H1 (cell line): Measurements from ENCODE around the gene PLCL1. TPM values are rescaled to one million over a fixed set of nuclear protein-coding genes. Genes with fewer than 3 reads are reported as not detected.

Experiments
- CTCF ChIA-PET: fragments of 300-600 bp; sonication (Branson Sonifier 250); formaldehyde crosslinking; loops from one replicate; lab custom pipeline; 2021; ENCODE audit not compliant: partially characterized antibody; lab: Charles Lee
- POLR2A ChIA-PET: fragments of 300-600 bp; sonication (Branson Sonifier 250); formaldehyde crosslinking; loops from one replicate; lab custom pipeline; 2021; ENCODE audit warnings: inconsistent platforms; ENCODE audit not compliant: partially characterized antibody; lab: Charles Lee
- DNase-seq, 2 experiments: peaks; one replicate each; pipeline versions ENCODE4 v3.0.0 to v3.0.0-alpha.2; 2010 to 2022; ENCODE audit warnings: low spot score in 2 of 2, low read depth in 1 of 2, mixed read lengths in 1 of 2
- FAIRE-seq: peaks from 2 replicates; lab custom pipeline; 2011; peaks lifted over from hg19 to GRCh38; lab: Jason Lieb, UNC
- H2AFZ ChIP-seq: 2 replicates; pipeline ENCODE4 v1.8.1; 2012; ENCODE audit warnings: low read length, inconsistent platforms
- H2AK5ac ChIP-seq: 2 replicates; pipeline ENCODE4 v1.6.1; 2013; ENCODE audit warnings: low read depth, low read length
- H2BK120ac ChIP-seq: replicated peaks from 2 replicates; pipeline ENCODE3; 2013; ENCODE audit warnings: low read depth, low read length, inconsistent platforms
- H2BK12ac ChIP-seq: 2 replicates; pipeline ENCODE4 v1.6.1; 2013; ENCODE audit warnings: low read depth, low read length
- H2BK15ac ChIP-seq: 2 replicates; pipeline ENCODE4 v1.6.1; 2013; ENCODE audit warnings: low read length
- H2BK20ac ChIP-seq: 2 replicates; pipeline ENCODE4 v1.6.1; 2013; ENCODE audit warnings: low read length
- H2BK5ac ChIP-seq: 2 replicates; pipeline ENCODE4 v1.6.1; 2013; ENCODE audit warnings: low read depth, low read length
- H3K14ac ChIP-seq: 2 replicates; pipeline ENCODE4 v1.6.1; 2013; ENCODE audit warnings: inconsistent platforms; ENCODE audit not compliant: insufficient read length
- H3K18ac ChIP-seq: 2 replicates; pipeline ENCODE4 v1.6.1; 2013; ENCODE audit warnings: low read length; ENCODE audit errors: extremely low read depth
- H3K23ac ChIP-seq: 2 replicates; pipeline ENCODE4 v1.6.1; 2013; ENCODE audit warnings: inconsistent platforms; ENCODE audit not compliant: insufficient read length
- H3K23me2 ChIP-seq: 2 replicates; pipeline ENCODE4 v1.6.1; 2013; ENCODE audit warnings: low read depth, low read length
- H3K27ac ChIP-seq: 2 replicates; pipeline ENCODE4 v1.6.1; 2011; ENCODE audit warnings: low read depth, low read length, inconsistent platforms
- H3K27me3 ChIP-seq, 4 experiments: replicated peaks in 1 of 4; 1 replicate in 1 of 4; 2 replicates in 3 of 4; pipeline versions ENCODE4 v1.6.1 to v1.8.1; 2011 to 2013; ENCODE audit warnings: low read length in 3 of 4, mild to moderate bottlenecking in 3 of 4, inconsistent platforms in 2 of 4, mixed read lengths in 2 of 4, moderate library complexity in 1 of 4; ENCODE audit not compliant: control insufficient read depth in 3 of 4, insufficient read depth in 3 of 4; ENCODE audit errors: extremely low read depth in 1 of 4
- H3K36me3 ChIP-seq, 4 experiments: 2 replicates each; pipeline versions ENCODE4 v1.6.1 to v1.8.1; 2011 to 2013; ENCODE audit warnings: mild to moderate bottlenecking in 4 of 4, low read length in 3 of 4, moderate library complexity in 2 of 4, control low read depth in 1 of 4, inconsistent platforms in 1 of 4; ENCODE audit not compliant: insufficient read depth in 4 of 4, control insufficient read depth in 2 of 4
- H3K4ac ChIP-seq: replicated peaks from 2 replicates; pipeline ENCODE3; 2013; ENCODE audit warnings: low read length, low read depth, mixed read lengths, inconsistent platforms; ENCODE audit not compliant: insufficient read length
- H3K4me1 ChIP-seq, 4 experiments: replicated peaks in 1 of 4; 1 replicate in 1 of 4; 2 replicates in 3 of 4; pipeline versions ENCODE4 v1.6.1 to v1.8.1; 2011 to 2013; ENCODE audit warnings: low read length in 3 of 4, inconsistent platforms in 2 of 4, mixed read lengths in 1 of 4; ENCODE audit not compliant: insufficient read depth in 4 of 4, control insufficient read depth in 3 of 4
- H3K4me2 ChIP-seq, 2 experiments: 2 replicates each; pipeline versions ENCODE4 v1.6.1 to v1.8.1; 2011 to 2013; ENCODE audit warnings: low read depth in 2 of 2, low read length in 2 of 2, control low read depth in 1 of 2, inconsistent platforms in 1 of 2, mild to moderate bottlenecking in 1 of 2; ENCODE audit not compliant: insufficient read depth in 1 of 2
- H3K4me3 ChIP-seq, 4 experiments: fragments of 200-600, 300-600 bp in 1 of 4; sonication (generic), shearing (Covaris generic), sonication (Bioruptor Twin) in 1 of 4; 2 replicates each; pipeline versions ENCODE4 v1.5.1 to v1.8.1; 2011 to 2016; ENCODE audit warnings: low read length in 4 of 4, low read depth in 3 of 4, control low read depth in 2 of 4, inconsistent platforms in 2 of 4, mild to moderate bottlenecking in 2 of 4, mixed read lengths in 1 of 4, moderate library complexity in 1 of 4; ENCODE audit not compliant: insufficient read depth in 2 of 4; ENCODE audit errors: extremely low read depth in 1 of 4
- H3K56ac ChIP-seq: replicated peaks from 2 replicates; pipeline ENCODE3; 2013; ENCODE audit warnings: low read depth, mild to moderate bottlenecking, mixed read lengths, low read length, inconsistent platforms; ENCODE audit not compliant: insufficient read length
- H3K79me1 ChIP-seq: 2 replicates; pipeline ENCODE4 v1.6.1; 2013; ENCODE audit warnings: low read depth, low read length, control low read depth
- H3K79me2 ChIP-seq, 2 experiments: 2 replicates each; pipeline versions ENCODE4 v1.6.1 to v1.8.1; 2012 to 2013; ENCODE audit warnings: low read length in 2 of 2, mild to moderate bottlenecking in 2 of 2, inconsistent platforms in 1 of 2; ENCODE audit not compliant: insufficient read depth in 2 of 2, control insufficient read depth in 1 of 2
- H3K9ac ChIP-seq, 4 experiments: replicated peaks in 1 of 4; 1 replicate in 1 of 4; 2 replicates in 3 of 4; pipeline versions ENCODE4 v1.6.1 to v1.8.1; 2011 to 2013; ENCODE audit warnings: low read depth in 3 of 4, low read length in 3 of 4, control low read depth in 2 of 4, mild to moderate bottlenecking in 2 of 4, moderate library complexity in 2 of 4, inconsistent platforms in 1 of 4; ENCODE audit errors: extremely low read depth in 1 of 4
- H3K9me3 ChIP-seq, 2 experiments: 2 replicates each; pipeline versions ENCODE4 v1.6.1 to v1.8.1; 2012 to 2013; ENCODE audit warnings: mild to moderate bottlenecking in 2 of 2, moderate library complexity in 2 of 2, control low read depth in 1 of 2, inconsistent platforms in 1 of 2, low read depth in 1 of 2, low read length in 1 of 2, mixed read lengths in 1 of 2; ENCODE audit not compliant: insufficient read depth in 2 of 2
- H4K20me1 ChIP-seq, 2 experiments: replicated peaks in 1 of 2; 2 replicates each; pipeline versions ENCODE3 to v1.8.1; 2011 to 2013; ENCODE audit warnings: inconsistent platforms in 2 of 2, low read length in 2 of 2, mild to moderate bottlenecking in 1 of 2; ENCODE audit not compliant: insufficient read depth in 2 of 2, control insufficient read depth in 1 of 2
- H4K5ac ChIP-seq: 2 replicates; pipeline ENCODE4 v1.6.1; 2013; ENCODE audit warnings: low read length, low read depth, mixed read lengths, inconsistent platforms; ENCODE audit not compliant: insufficient read length
- H4K8ac ChIP-seq: 2 replicates; pipeline ENCODE4 v1.8.0; 2013; ENCODE audit warnings: mild to moderate bottlenecking, moderate library complexity, low read length, inconsistent platforms; ENCODE audit not compliant: insufficient read depth; ENCODE audit errors: extremely low read depth
- H4K91ac ChIP-seq: replicated peaks from 2 replicates; pipeline ENCODE3; 2013; ENCODE audit warnings: low read length, mixed read lengths, inconsistent platforms; ENCODE audit not compliant: insufficient read length
- CHD1 ChIP-seq: IDR thresholded peaks from 2 replicates; pipeline ENCODE4 v1.6.1; 2012; ENCODE audit warnings: low read depth, low read length, improper control_type of control experiment
- CTBP2 ChIP-seq: IDR thresholded peaks from 2 replicates; pipeline ENCODE4 v1.7.0; 2011; ENCODE audit warnings: borderline replicate concordance, mild to moderate bottlenecking, moderate library complexity, mixed read lengths, low read length; ENCODE audit not compliant: insufficient read depth, insufficient read length
- SIX5 ChIP-seq: IDR thresholded peaks from 2 replicates; pipeline ENCODE4 v1.6.1; 2011; ENCODE audit warnings: mild to moderate bottlenecking, low read depth, low read length
- WGBS, 2 experiments: shearing (Covaris generic) in 1 of 2; methylation state at CpG; one replicate each; pipeline versions ENCODE4 v1.1.6 to v1.1.7; 2013 to 2015; ENCODE audit warnings: low lambda C conversion rate in 2 of 2, mixed read lengths in 2 of 2, inconsistent platforms in 1 of 2, low coverage in 1 of 2, missing lambda C conversion rate in 1 of 2; ENCODE audit not compliant: insufficient replicate concordance in 2 of 2, insufficient coverage in 1 of 2, insufficient read length in 1 of 2; ENCODE audit errors: extremely low coverage in 1 of 2, missing lambda C conversion rate in 1 of 2; 5-methylcytosine and 5-hydroxymethylcytosine counted together
- polyA plus RNA-seq, 7 experiments: library from polyadenylated mRNA; depleted of rRNA in 3 of 7; stranded (reverse) in 5 of 7; unstranded in 2 of 7; fragments of >200 nt in 5 of 7; fragments of 200-250 nt in 2 of 7; gene quantifications; 1 replicate in 5 of 7; 2 replicates in 1 of 7; 4 replicates in 1 of 7; pipeline versions ENCODE4 v1.2.1 to v1.2.3, GENCODE V29; 2011 to 2013; ENCODE audit warnings: missing spikeins in 2 of 7, mixed read lengths in 2 of 7
- total RNA-seq: library from RNA; stranded (reverse); fragmentation: NEBNext Ultra II Directional; extraction: Animal tissue kit (Norgen Biotek cat#: 25700); gene quantifications from 2 replicates; pipeline ENCODE4 v1.2.1, GENCODE V29; 2021

The PLCL1 gene
- total and polyA plus RNA-seq, 2 of the 8 experiments (the other 6 are each of a cell fraction or from before 2014, with no cell fraction given): not detected

- Histone ChIP-seq H2BK15ac (no peak overlapping the region), H2BK12ac (no peak overlapping the region), H3K4ac (no peak overlapping the region), H3K4me3 (no peak overlapping the region), H4K8ac (no peak overlapping the region), H3K79me2 (no peaks in the 10 kb centered on the region), H3K9ac (no peak overlapping the region), H2BK120ac (no peak overlapping the region), H2AK5ac (no peak overlapping the region), H3K18ac (no peak overlapping the region), H3K4me2 (no peak overlapping the region), H3K14ac (no peak overlapping the region), H2BK5ac (no peak overlapping the region), H3K9me3 (no peaks in the 10 kb centered on the region), H3K79me1 (no peaks in the 10 kb centered on the region), H3K36me3 (no peaks in the 10 kb centered on the region), H3K4me1 (no peaks in the 10 kb centered on the region), H3K27ac (no peak overlapping the region), H3K56ac (no peak overlapping the region), H4K91ac (no peak overlapping the region), H4K5ac (no peak overlapping the region), H3K23ac (no peak overlapping the region), H3K27me3 (no peaks in the 10 kb centered on the region), H3K23me2 (no peaks in the 10 kb centered on the region; the same call in 1 of the 2 replicates), H2AFZ (no peak overlapping the region), H2BK20ac (no peak overlapping the region), H4K20me1 (no peaks in the 10 kb centered on the region)
- FAIRE-seq (no peak), DNase-seq (no peak)
- POLR2A ChIA-PET: no interaction called here
- WGBS, 2 experiments: 93% methylated on average over 2 of the region's 2 CpGs; no CpG with 5 or more reads in 1 of the 2 experiments
- CTCF ChIA-PET: interaction anchor here (0.7 to 4.6 kb wide), 6 partner anchors 12 to 309 kb away, joined by 3 to 43 read pairs (median 4); no protein-coding TSS in a partner anchor
- TF ChIP-seq SIX5 (no peak), CHD1 (no peak), CTBP2 (no peak)
These were observed 262.2 kb downstream of the PLCL1 start for GRCh38 chr2:198066597-198066996.
